Ishikawa (cell line): ENCODE results near the gene IPO11.

Experiments
- CEBPB ChIP-seq: IDR thresholded peaks from 2 replicates; pipeline ENCODE4 v1.6.1; 2012
- CREB1 ChIP-seq: IDR thresholded peaks from 2 replicates; pipeline ENCODE4 v1.6.1; 2012; ENCODE audit warnings: low read depth
- EGR1 ChIP-seq: IDR thresholded peaks from 2 replicates; pipeline ENCODE4 v1.6.1; 2012
- EP300 ChIP-seq: IDR thresholded peaks from 2 replicates; pipeline ENCODE4 v1.6.1; 2012; ENCODE audit warnings: borderline replicate concordance
- FOXM1 ChIP-seq: IDR thresholded peaks from 2 replicates; pipeline ENCODE4 v1.6.1; 2012; ENCODE audit warnings: low read depth, borderline replicate concordance
- NFIC ChIP-seq: IDR thresholded peaks from 2 replicates; pipeline ENCODE4 v1.6.1; 2012
- RAD21 ChIP-seq: IDR thresholded peaks from 2 replicates; pipeline ENCODE4 v1.6.1; 2012; ENCODE audit warnings: low read depth
- TAF1 ChIP-seq: IDR thresholded peaks from 2 replicates; pipeline ENCODE4 v1.6.1; 2012; ENCODE audit warnings: low read depth, mild to moderate bottlenecking
- TCF12 ChIP-seq: IDR thresholded peaks from 2 replicates; pipeline ENCODE4 v1.6.1; 2012; ENCODE audit warnings: low read depth
- TEAD4 ChIP-seq: IDR thresholded peaks from 2 replicates; pipeline ENCODE4 v1.6.1; 2012
- YY1 ChIP-seq: IDR thresholded peaks from 2 replicates; pipeline ENCODE4 v1.6.1; 2012; ENCODE audit warnings: low read depth
- ZBTB7A ChIP-seq: IDR thresholded peaks from 2 replicates; pipeline ENCODE4 v1.6.1; 2012; ENCODE audit warnings: low read depth
- TF ChIP-seq, protein P1 (sequence below): IDR thresholded peaks from 2 replicates; pipeline ENCODE4 v1.6.1; 2012
- TF ChIP-seq, protein P2 (sequence below): IDR thresholded peaks from 2 replicates; pipeline ENCODE4 v1.6.1; 2012
- TF ChIP-seq, protein P3 (sequence below): IDR thresholded peaks from 2 replicates; pipeline ENCODE4 v1.6.1; 2012; ENCODE audit warnings: low read depth, mild to moderate bottlenecking

The IPO11 gene

GRCh38 chr5:62412549-62413329 lies at the start of gene IPO11:
TSS of gene IPO11 (plus strand) at chr5:62412763. CDS start at chr5:62437280, 24,517 bp downstream.
- TF ChIP-seq CREB1 = peak; percentile 100
- TF ChIP-seq EP300 = no peak
- no peak for TF ChIP-seq TEAD4
- peak; percentile 98 for TF ChIP-seq YY1
- TF ChIP-seq, protein P1, sequence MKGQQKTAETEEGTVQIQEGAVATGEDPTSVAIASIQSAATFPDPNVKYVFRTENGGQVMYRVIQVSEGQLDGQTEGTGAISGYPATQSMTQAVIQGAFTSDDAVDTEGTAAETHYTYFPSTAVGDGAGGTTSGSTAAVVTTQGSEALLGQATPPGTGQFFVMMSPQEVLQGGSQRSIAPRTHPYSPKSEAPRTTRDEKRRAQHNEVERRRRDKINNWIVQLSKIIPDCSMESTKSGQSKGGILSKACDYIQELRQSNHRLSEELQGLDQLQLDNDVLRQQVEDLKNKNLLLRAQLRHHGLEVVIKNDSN = 0 out of 2 replicates have a peak, but pooled peaks have one; percentile 6
- TF ChIP-seq EGR1 = no peak; the same call in none of the 2 replicates
- TF ChIP-seq, protein P2, sequence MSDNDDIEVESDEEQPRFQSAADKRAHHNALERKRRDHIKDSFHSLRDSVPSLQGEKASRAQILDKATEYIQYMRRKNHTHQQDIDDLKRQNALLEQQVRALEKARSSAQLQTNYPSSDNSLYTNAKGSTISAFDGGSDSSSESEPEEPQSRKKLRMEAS = peak; percentile 82
- TF ChIP-seq, protein P3, sequence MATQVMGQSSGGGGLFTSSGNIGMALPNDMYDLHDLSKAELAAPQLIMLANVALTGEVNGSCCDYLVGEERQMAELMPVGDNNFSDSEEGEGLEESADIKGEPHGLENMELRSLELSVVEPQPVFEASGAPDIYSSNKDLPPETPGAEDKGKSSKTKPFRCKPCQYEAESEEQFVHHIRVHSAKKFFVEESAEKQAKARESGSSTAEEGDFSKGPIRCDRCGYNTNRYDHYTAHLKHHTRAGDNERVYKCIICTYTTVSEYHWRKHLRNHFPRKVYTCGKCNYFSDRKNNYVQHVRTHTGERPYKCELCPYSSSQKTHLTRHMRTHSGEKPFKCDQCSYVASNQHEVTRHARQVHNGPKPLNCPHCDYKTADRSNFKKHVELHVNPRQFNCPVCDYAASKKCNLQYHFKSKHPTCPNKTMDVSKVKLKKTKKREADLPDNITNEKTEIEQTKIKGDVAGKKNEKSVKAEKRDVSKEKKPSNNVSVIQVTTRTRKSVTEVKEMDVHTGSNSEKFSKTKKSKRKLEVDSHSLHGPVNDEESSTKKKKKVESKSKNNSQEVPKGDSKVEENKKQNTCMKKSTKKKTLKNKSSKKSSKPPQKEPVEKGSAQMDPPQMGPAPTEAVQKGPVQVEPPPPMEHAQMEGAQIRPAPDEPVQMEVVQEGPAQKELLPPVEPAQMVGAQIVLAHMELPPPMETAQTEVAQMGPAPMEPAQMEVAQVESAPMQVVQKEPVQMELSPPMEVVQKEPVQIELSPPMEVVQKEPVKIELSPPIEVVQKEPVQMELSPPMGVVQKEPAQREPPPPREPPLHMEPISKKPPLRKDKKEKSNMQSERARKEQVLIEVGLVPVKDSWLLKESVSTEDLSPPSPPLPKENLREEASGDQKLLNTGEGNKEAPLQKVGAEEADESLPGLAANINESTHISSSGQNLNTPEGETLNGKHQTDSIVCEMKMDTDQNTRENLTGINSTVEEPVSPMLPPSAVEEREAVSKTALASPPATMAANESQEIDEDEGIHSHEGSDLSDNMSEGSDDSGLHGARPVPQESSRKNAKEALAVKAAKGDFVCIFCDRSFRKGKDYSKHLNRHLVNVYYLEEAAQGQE = no peak
- TF ChIP-seq ZBTB7A = no peak
- peak; percentile 91 for TF ChIP-seq TAF1
- TF ChIP-seq CEBPB = no peak
- TF ChIP-seq FOXM1 = peak; percentile 67
- TF ChIP-seq RAD21 = no peak
- peak; percentile 56; the same call in 1 of the 2 replicates for TF ChIP-seq TCF12
- TF ChIP-seq NFIC = no peak

DNA sequence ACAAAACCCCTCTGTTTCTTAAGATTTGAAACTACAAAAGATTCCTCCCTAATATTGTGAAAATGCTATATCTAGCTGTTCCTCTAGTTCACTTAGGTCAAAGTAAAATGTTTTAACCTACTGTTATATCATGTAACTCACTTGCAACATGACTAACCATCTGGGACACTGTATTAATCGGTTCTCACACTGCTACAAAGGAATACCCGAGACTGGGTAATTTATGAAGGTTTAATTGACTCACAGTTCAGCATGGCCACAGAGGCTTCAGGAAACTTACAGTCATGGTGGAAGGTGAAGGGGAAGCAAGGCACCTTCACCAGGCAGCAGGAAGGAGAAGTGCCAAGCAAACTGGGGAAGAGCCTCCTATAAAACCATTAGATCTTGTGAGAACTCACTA lies 43.5 kb upstream of the IPO11 start:
- TF ChIP-seq TAF1 (no peak), TCF12 (no peak), ZBTB7A (no peak)
- TF ChIP-seq, protein P3 = no peak
- TF ChIP-seq, protein P1 = no peak

DNA sequence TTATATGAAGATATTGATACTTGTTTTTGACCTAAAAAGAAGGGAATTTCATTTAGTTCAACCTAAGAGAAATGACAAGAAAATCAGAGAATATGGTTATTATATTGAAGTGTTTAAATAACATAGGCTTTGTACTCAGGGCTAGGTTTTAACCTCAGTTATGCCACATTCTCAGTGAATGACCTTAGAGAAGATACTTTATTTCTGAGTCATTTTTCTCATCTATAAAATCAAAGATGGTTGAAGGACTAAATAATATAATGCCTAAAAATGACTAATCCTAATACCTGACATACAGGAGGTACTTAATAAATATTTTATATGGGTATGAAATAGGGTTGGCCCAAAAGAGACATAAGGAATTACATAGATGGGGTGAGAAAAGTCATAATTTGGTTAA lies 41.2 kb upstream of the IPO11 start:
- TF ChIP-seq CEBPB (no peak), EGR1 (no peak), FOXM1 (no peak), EP300 (no peak)

DNA sequence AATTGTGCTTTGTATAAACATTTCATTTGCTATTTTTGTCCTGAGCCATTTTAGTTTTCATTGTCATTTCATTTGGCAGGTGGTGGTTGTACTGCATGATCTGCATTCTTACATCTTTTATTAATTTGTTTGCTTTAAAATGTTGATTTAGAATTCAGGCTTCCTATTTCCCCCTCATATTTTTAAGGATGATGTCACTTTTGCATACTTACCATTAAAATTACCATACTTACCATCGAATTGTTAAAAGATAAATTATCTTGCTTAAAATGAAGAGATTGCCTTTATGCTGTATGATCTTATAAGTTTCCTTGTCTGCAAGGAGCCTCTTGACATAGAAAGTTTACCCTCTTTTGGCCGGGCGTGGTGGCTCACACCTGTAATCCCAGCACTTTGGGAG lies 40.0 kb upstream of the IPO11 start:
- TF ChIP-seq TAF1 (no peak), YY1 (no peak), CEBPB (no peak)

GRCh38 chr5:62373382-62373781 lies 39.2 kb upstream of the IPO11 start:
- no peak for TF ChIP-seq EGR1
- no peak for TF ChIP-seq EP300
- no peak for TF ChIP-seq TAF1
- TF ChIP-seq ZBTB7A = no peak
- TF ChIP-seq FOXM1 = no peak
- TF ChIP-seq, protein P1 = no peak
- TF ChIP-seq, protein P2 = no peak
- TF ChIP-seq YY1 = no peak
- no peak for TF ChIP-seq CEBPB
- TF ChIP-seq TCF12 = no peak
- TF ChIP-seq RAD21 = no peak
- TF ChIP-seq NFIC = no peak
- TF ChIP-seq TEAD4 = no peak
- TF ChIP-seq, protein P3 = no peak
- TF ChIP-seq CREB1 = no peak
